ENCODE measurements around the gene IGLON5.

The IGLON5 gene

GRCh38 chr19:51311351-51312257 lies at the start of gene IGLON5:
TSS of gene IGLON5 (plus strand) at chr19:51311644. CDS start at chr19:51311848, 204 bp downstream.
- DNase-seq: no peak

- DNase-seq: no peak
Measured at GRCh38 chr19:51263808-51264207, 47.6 kb upstream of the IGLON5 start.

GRCh38 chr19:51271067-51271466 lies 40.4 kb upstream of the IGLON5 start:
- no peak for DNase-seq

DNA sequence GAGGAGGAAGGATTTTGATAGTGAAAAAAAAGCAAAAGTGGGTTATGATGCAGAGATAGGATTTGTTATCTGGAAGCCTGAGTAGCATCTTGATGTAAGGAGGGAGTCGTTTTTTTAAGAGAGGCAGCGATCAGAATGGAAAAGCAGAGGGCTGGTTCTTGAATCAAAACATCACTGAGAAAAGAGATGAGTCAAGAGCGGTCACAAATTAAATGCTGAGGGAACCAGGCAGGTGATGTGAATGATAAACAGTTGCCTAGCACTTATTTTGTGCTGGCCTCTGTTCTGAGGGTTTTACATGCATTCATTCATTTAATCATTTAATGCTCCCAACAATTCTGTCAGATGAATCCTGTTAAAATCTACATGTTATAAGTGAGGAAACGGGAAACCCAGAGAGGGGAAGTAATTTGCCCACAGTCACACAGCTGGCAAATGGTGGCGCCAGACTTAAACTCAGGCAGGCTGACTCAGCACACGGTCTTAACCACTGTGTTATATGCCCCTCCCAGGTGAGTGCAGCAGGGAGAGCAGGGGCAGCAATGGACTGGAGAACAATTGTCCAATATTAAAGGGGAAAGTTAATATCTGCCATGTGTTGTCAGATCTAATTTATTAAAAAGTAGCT lies 39.1 kb upstream of the IGLON5 start:
- no peak for DNase-seq

- no peak for DNase-seq
Measured at GRCh38 chr19:51274049-51274770, 37.2 kb upstream of the IGLON5 start.

DNA sequence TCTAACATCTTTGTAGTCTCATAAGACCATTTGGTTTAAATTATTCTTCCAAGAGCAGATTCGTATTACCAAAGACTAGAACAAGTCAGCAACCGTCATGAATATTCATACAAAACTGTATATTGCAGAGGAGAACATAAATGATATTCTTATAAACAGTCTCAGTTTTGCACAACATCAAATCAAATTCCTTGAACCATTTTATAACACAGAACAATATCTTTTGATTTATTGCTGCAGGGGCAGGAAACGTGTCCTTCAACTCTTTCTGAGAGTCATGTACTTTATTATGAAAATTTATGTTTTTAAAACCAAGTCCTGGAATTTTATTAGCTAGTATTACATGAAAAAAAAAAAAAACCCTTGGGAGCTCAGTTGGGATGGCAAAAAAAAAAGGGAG lies 34.3 kb upstream of the IGLON5 start:
- DNase-seq: no peak

- DNase-seq: no peak
Measured at GRCh38 chr19:51282335-51282734, 29.1 kb upstream of the IGLON5 start.

- no peak for DNase-seq
Measured at GRCh38 chr19:51285682-51286081, 25.8 kb upstream of the IGLON5 start.

DNA sequence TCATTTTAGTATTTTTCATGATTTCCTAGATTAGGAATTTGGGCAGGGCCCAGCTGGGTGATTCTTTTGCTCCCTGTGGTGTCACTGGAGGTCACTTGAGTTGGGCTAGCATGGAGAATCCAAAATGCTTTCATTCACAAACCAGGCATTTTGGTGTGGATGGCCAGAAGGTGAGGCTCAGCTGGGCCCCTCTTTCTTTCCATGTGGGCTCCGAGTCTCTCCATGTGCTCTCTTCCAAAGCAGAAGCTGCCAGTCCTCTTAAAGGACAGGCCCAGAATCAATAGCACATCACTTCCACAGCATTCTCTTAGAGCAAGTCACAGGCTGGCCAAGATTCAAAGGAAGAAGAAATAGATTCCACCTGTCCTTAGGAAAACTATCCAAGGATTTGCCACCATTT lies 21.8 kb upstream of the IGLON5 start:
- DNase-seq: no peak

- no peak for DNase-seq
Measured at GRCh38 chr19:51292971-51293370, 18.5 kb upstream of the IGLON5 start.

GRCh38 chr19:51293571-51294210 lies 17.8 kb upstream of the IGLON5 start:
- DNase-seq: no peak

DNA sequence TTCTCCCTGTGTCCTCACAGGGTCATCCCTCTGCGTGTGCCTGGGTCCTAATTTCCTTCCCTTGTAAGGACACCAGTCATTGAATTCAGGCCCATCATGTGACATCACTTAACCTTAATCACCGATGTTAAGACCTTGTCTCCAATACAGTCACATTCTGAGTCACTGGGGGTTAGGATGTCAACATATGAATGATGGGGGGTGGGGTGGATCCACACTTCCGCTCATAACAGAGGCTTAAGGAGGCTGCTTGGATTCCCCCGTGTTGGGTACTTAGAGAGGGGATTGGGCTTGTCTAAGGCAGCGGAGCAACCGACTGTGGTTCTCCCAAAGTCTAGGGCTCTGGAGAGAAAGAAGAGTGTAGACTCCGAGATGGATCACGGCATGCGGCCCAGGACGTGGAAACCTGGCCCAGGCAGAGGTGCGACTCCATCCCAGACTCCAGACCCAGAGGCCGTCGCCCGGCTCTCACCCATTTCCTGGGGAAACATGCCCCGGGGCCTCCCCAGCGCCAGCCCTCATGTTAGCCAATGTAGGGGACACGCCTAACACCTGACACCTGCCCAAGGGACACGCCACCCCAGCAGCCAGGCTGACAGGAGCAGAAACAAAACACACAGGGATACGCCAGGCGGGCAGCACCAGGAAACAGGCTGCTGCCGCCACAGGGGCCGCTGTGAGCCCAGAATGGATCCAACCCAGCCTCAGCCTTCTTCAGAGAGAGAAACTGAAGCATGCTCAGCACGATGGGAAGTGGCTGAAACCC lies 17.1 kb upstream of the IGLON5 start:
- no peak for DNase-seq

- DNase-seq: no peak
Measured at GRCh38 chr19:51294977-51295375, 16.5 kb upstream of the IGLON5 start.

GRCh38 chr19:51295382-51296126 lies 15.9 kb upstream of the IGLON5 start:
- DNase-seq: no peak

DNA sequence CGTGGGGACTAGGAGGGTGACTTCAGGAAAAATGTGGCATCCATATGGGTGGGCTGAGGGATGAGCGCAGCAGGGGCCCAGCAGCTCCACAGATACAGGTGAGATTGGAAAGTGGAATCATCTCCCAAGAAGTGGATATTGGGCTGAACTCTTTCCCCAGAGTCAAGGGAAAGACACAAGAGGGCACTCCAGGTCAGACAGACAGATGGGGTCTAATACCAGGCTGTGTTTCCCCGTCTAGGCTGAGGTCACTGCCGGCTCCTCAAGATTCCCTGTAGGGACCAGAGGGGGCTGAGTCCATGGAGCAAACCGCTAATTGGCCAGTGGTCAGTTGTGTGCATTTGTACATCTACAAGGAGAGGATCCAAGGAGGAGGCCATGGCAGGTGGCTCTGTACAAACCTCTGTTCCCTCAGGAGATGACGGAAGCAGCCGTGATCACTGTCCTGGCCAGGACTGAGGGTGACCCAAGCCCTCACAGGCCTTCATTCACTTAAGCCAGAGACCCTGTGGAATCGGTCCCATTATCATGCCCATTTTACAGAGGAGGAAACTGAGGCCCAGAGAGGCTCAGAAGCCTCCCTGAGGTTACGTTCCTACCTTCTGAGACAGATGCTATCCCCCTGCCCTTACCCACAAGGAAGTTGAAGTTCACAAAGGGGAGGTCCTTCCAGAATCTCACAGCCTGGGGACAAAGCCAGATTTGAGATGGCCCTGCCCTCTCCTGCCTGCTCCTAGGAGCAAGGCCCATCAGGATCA lies 14.9 kb upstream of the IGLON5 start:
- DNase-seq: no peak

GRCh38 chr19:51297406-51297805 lies 14.0 kb upstream of the IGLON5 start:
- DNase-seq: no peak

DNA sequence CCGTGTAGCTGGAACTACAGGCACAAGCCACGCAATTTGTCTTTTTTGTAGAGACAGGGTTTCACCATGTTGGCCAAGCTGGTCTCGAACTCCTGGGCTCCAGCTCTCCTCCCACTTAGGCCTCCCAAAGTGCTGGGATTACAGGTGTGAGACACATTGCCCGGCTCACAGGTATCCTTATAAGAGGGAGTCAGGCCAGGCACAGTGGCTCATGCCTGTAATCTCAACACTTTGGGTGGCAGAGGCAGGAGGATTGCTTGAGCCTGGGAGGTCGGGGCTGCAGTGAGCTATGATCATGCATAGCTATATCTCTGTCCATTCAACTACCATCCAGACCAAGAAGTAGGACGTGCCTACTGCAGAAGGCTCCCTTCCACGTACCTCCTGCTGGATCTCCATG lies 10.2 kb upstream of the IGLON5 start:
- DNase-seq: no peak

DNA sequence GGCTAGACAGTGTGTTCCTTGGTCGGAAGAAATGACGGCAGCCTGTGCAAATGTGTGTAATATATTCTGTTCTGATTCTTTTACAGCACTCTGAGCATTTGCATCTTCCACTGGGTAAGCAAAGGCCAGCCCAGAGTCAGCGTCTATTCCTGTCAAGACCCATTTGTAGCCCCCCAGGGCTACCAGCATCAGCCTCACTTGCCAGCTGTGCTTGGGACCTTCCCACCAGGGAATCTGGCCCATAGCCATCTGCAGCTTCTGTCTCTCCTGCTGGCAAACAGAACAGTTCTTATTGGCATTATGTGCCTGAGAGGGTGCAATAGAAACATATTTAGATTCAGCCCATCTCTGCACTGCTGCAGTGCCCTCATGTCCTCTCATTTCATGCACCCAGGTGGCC lies 6.0 kb upstream of the IGLON5 start:
- DNase-seq: no peak

- no peak for DNase-seq
Measured at GRCh38 chr19:51316688-51317087, 5.2 kb downstream of the IGLON5 start.

- no peak for DNase-seq
Measured at GRCh38 chr19:51317376-51317775, 5.9 kb downstream of the IGLON5 start.

DNA sequence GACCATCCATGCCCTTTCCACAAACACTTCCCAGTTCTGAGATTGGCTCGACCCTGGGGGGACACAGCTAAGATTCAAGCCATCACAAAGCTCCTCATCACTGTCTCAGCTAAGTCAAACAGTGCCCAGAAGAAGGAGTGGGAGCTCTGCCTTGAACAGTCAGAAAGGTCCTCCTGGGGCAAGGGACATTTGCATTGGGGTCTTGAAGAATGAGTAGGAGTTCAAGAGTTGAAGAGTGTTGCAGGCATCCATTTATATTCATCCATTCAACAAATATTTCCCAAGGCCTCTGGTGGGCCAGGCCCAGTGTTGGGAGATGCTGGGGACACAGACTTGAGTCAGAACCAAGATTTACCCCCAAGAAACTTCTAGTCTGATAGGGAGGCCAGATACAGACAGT lies 6.5 kb downstream of the IGLON5 start:
- no peak for DNase-seq

Measured in SW 1271 (cell line).